GF-D8 (cell line): ENCODE data around the gene DENR.

Source experiments
- DNase-seq: peaks from one replicate; lab custom pipeline; 2025; lab: John Stamatoyannopoulos, UW

Gene DENR

GRCh38 chr12:122820138-122820537 lies 67.5 kb downstream of the DENR start:
- no peak for DNase-seq
